Loucy (cell line): ENCODE measurements around the gene ABCB6.
A peak's percentile ranks its signal among the peaks of the same experiment; 100 is the strongest.

Experiments
- H2AFZ ChIP-seq: fragments of 200-600 bp; sonication (generic); 2 replicates; pipeline ENCODE4 v1.6.0; 2016; ENCODE audit warnings: antibody characterized with exemption, mild to moderate bottlenecking, low read length, moderate library complexity
- H3F3A ChIP-seq: fragments of 200-600 bp; 2 replicates; pipeline ENCODE4 v1.6.0; 2016; ENCODE audit warnings: antibody characterized with exemption, low read depth, mild to moderate bottlenecking
- H3K27me3 ChIP-seq: fragments of 200-600 bp; sonication (generic); 2 replicates; pipeline ENCODE4 v1.6.1; 2014; ENCODE audit warnings: low read length, mild to moderate bottlenecking; ENCODE audit not compliant: insufficient read depth, poor library complexity, severe bottlenecking
- H3K36me3 ChIP-seq: fragments of 200-600 bp; sonication (generic); 2 replicates; pipeline ENCODE4 v1.6.1; 2016; ENCODE audit warnings: low read length; ENCODE audit not compliant: insufficient read depth
- H3K4me1 ChIP-seq: fragments of 200-600 bp; sonication (generic); 2 replicates; pipeline ENCODE4 v1.5.1; 2014; ENCODE audit warnings: low read length, mild to moderate bottlenecking; ENCODE audit not compliant: insufficient read depth, poor library complexity, severe bottlenecking
- H3K4me2 ChIP-seq: fragments of 200-600 bp; sonication (generic); 2 replicates; pipeline ENCODE4 v1.6.0; 2014; ENCODE audit warnings: antibody characterized with exemption, low read length, low read depth, mild to moderate bottlenecking; ENCODE audit not compliant: poor library complexity, severe bottlenecking
- H3K4me3 ChIP-seq: fragments of 200-600 bp; sonication (generic); 2 replicates; pipeline ENCODE4 v1.5.1; 2014; ENCODE audit warnings: low read length, mild to moderate bottlenecking, mixed read lengths; ENCODE audit not compliant: poor library complexity, severe bottlenecking
- H3K79me2 ChIP-seq: fragments of 200-600 bp; sonication (generic); 2 replicates; pipeline ENCODE4 v1.6.1; 2014; ENCODE audit warnings: low read length; ENCODE audit not compliant: insufficient read depth
- H3K9ac ChIP-seq: fragments of 200-600 bp; sonication (generic); 2 replicates; pipeline ENCODE4 v1.6.0; 2014; ENCODE audit warnings: mild to moderate bottlenecking, low read depth, low read length, moderate library complexity; ENCODE audit not compliant: poor library complexity, severe bottlenecking
- H3K9me2 ChIP-seq: fragments of 200-600 bp; sonication (generic); replicated peaks from 2 replicates; pipeline ENCODE4 v1.6.1; 2016; ENCODE audit warnings: low read depth, low read length, mixed read lengths
- H3K9me3 ChIP-seq: fragments of 200-600 bp; sonication (generic); 2 replicates; pipeline ENCODE4 v1.6.1; 2014; ENCODE audit warnings: mild to moderate bottlenecking, antibody characterized with exemption, low read length, low read depth; ENCODE audit not compliant: insufficient read depth
- H4K20me1 ChIP-seq: fragments of 200-600 bp; sonication (generic); 2 replicates; pipeline ENCODE4 v1.6.0; 2014; ENCODE audit warnings: antibody characterized with exemption, low read length, mild to moderate bottlenecking; ENCODE audit not compliant: insufficient read depth, poor library complexity, severe bottlenecking
- CTCF ChIP-seq: fragments of 200-600 bp; sonication (generic); conservative IDR thresholded peaks from 2 replicates; pipeline ENCODE4 v1.5.1; 2014; ENCODE audit warnings: mild to moderate bottlenecking, antibody characterized with exemption, low read length
- EZH2phosphoT487 ChIP-seq: fragments of 200-600 bp; IDR thresholded peaks from 2 replicates; pipeline ENCODE4 v1.6.1; 2018; ENCODE audit warnings: antibody characterized with exemption, mild to moderate bottlenecking, moderate library complexity, borderline replicate concordance

The ABCB6 gene

GRCh38 chr2:219165058-219165911, 53.5 kb downstream of the ABCB6 start:
- Histone ChIP-seq H3K4me1 (peaks cover 5% of the 10 kb centered on the region), H3F3A (no peaks in the 10 kb centered on the region), H3K9me2 (no peaks in the 10 kb centered on the region), H2AFZ (no peak overlapping the region), H3K79me2 (no peaks in the 10 kb centered on the region), H3K36me3 (no peaks in the 10 kb centered on the region), H3K27me3 (no peaks in the 10 kb centered on the region), H3K9ac (no peak overlapping the region), H4K20me1 (no peaks in the 10 kb centered on the region), H3K9me3 (no peaks in the 10 kb centered on the region), H3K4me3 (no peak overlapping the region), H3K4me2 (no peak overlapping the region)
- no peak for TF ChIP-seq CTCF
- TF ChIP-seq EZH2phosphoT487: no peak

- no peaks in the 10 kb centered on the region for H3K9me3 ChIP-seq
- TF ChIP-seq EZH2phosphoT487 (no peak), CTCF (no peak)
- H4K20me1 ChIP-seq: no peaks in the 10 kb centered on the region
These were observed 55.6 kb downstream of the ABCB6 start for GRCh38 chr2:219163156-219163555.

GRCh38 chr2:219161097-219161496, 57.7 kb downstream of the ABCB6 start:
- Histone ChIP-seq H3K36me3 (no peaks in the 10 kb centered on the region), H3K4me1 (peaks cover 23% of the 10 kb centered on the region), H2AFZ (no peak overlapping the region), H3K4me2 (peak overlapping the region; percentile 85), H3K4me3 (peak overlapping the region; percentile 81), H3K27me3 (no peaks in the 10 kb centered on the region), H3K9ac (peak overlapping the region; percentile 74), H3K79me2 (no peaks in the 10 kb centered on the region), H3K9me2 (no peaks in the 10 kb centered on the region), H4K20me1 (no peaks in the 10 kb centered on the region), H3F3A (no peaks in the 10 kb centered on the region), H3K9me3 (no peaks in the 10 kb centered on the region)
- TF ChIP-seq CTCF (no peak), EZH2phosphoT487 (no peak)

More at GRCh38 chr2:219163156-219163555, 55.6 kb downstream of the ABCB6 start:
- Histone ChIP-seq H3F3A (no peaks in the 10 kb centered on the region), H3K4me3 (no peak overlapping the region), H3K36me3 (no peaks in the 10 kb centered on the region), H3K27me3 (no peaks in the 10 kb centered on the region), H3K79me2 (no peaks in the 10 kb centered on the region), H3K4me2 (no peak overlapping the region), H3K9ac (no peak overlapping the region), H2AFZ (no peak overlapping the region), H3K9me2 (no peaks in the 10 kb centered on the region), H3K4me1 (peaks cover 13% of the 10 kb centered on the region)
